ENCODE data around the gene MTMR8. TPM values are rescaled to one million over a fixed set of nuclear protein-coding genes. Genes with fewer than 3 reads are reported as not detected.

Gene MTMR8
- total and polyA plus RNA-seq, 9 of the 15 experiments (the other 6 are each of a cell fraction or from before 2014, with no cell fraction given), result 1.8 to 5.5 (median 3.0) TPM

DNA sequence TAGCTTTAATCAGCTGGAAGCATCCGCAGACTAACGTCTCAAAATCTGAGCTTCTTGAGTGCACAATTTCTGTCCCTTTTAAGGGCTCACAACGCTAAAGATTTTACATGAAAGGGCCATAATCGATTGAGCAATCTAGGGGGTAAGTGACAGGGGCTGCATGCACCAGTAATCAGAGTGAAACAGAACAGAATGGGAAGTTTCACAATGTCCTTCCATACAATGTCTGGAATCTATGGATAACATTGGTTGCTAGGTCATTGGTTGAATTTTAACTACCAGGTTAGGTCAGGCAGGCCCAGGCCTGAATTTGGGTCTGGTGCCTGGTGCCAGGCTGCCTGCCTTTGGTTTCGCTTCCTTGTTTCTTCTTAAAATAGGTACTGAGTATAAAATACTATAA is 42.0 kb upstream of the MTMR8 start:
- Histone ChIP-seq H3K4me2 (ENCODE audit: insufficient read depth, low read length) (no peak overlapping the region), H2AFZ (ENCODE audit: low read depth, low read length) (no peak overlapping the region), H3K36me3 (ENCODE audit: control insufficient read depth, insufficient read depth, low read length) (no peaks in the 10 kb centered on the region), H3K27me3 (ENCODE audit: control insufficient read depth in 2 of 2, insufficient read depth in 2 of 2, low read length in 2 of 2) (no peaks in the 10 kb centered on the region), H4K20me1 (replicated peaks; ENCODE audit: control insufficient read depth, insufficient read depth, low read length) (no peaks in the 10 kb centered on the region), H3K79me2 (ENCODE audit: control insufficient read depth, insufficient read depth, low read length) (no peaks in the 10 kb centered on the region), H3K4me3 (no peak overlapping the region), H3K9ac (ENCODE audit: insufficient read depth in 1 of 2, low read depth in 2 of 2, low read length in 2 of 2) (no peak overlapping the region), H3K27ac (ENCODE audit: extremely low read depth, low read depth, low read length) (no peak overlapping the region), H3K9me1 (ENCODE audit: control insufficient read depth, insufficient read depth, low read length) (no peaks in the 10 kb centered on the region), H3K9me3 (replicated peaks; ENCODE audit: control insufficient read depth, insufficient read depth, low read depth, low read length) (no peaks in the 10 kb centered on the region), H3K4me1 (replicated peaks in 1 of 2; ENCODE audit: control insufficient read depth in 2 of 2, insufficient read depth in 2 of 2, low read length in 2 of 2) (no peaks in the 10 kb centered on the region)
- intact Hi-C loops (cut with micrococcal nuclease), result no loop called here
- no peak for ATAC-seq
- 2% methylated on average over 5 of the region's 5 CpGs for WGBS (ENCODE audit: insufficient coverage, low coverage, missing lambda C conversion rate)
- ChIA-PET POLR2A (no interaction called here), CTCF (ENCODE audit: low intra/inter-chr PET ratio) (no interaction called here)
- DNase-seq (ENCODE audit: extremely low read depth in 1 of 4, low spot score in 3 of 4), result no peak
- FAIRE-seq, result no peak
- BruUV-seq (replicated peaks), result no TSS peak
- in situ Hi-C loops (cut with MboI), result no loop called here
- no peak for TF ChIP-seq ZNF197 (CRISPR knock-in tag; IDR thresholded peaks at IDR 0.05; ENCODE audit: low read depth)
- TF ChIP-seq MCM3 (IDR thresholded peaks at IDR 0.05), result no peak
- no peak for TF ChIP-seq SMARCE1 (IDR thresholded peaks at IDR 0.05)
- TF ChIP-seq, protein P1, sequence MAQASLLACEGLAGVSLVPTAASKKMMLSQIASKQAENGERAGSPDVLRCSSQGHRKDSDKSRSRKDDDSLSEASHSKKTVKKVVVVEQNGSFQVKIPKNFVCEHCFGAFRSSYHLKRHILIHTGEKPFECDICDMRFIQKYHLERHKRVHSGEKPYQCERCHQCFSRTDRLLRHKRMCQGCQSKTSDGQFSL (CRISPR knock-in tag; IDR thresholded peaks at IDR 0.05), result no peak
- TF ChIP-seq, protein P1 (tag; IDR thresholded peaks at IDR 0.05), result no peak
- TF ChIP-seq, protein P2, sequence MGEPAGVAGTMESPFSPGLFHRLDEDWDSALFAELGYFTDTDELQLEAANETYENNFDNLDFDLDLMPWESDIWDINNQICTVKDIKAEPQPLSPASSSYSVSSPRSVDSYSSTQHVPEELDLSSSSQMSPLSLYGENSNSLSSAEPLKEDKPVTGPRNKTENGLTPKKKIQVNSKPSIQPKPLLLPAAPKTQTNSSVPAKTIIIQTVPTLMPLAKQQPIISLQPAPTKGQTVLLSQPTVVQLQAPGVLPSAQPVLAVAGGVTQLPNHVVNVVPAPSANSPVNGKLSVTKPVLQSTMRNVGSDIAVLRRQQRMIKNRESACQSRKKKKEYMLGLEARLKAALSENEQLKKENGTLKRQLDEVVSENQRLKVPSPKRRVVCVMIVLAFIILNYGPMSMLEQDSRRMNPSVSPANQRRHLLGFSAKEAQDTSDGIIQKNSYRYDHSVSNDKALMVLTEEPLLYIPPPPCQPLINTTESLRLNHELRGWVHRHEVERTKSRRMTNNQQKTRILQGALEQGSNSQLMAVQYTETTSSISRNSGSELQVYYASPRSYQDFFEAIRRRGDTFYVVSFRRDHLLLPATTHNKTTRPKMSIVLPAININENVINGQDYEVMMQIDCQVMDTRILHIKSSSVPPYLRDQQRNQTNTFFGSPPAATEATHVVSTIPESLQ (CRISPR knock-in tag; IDR thresholded peaks at IDR 0.05), result no peak

Data from K562 (cell line).